Stimulated activated CD4-positive, alpha-beta T cell treated with anti-CD3 and anti-CD28 coated beads, TNF-alpha, amount 100 ng/mL, for 48 hours (primary cell): ENCODE measurements around the gene SARS2.
"Not testable (repeated sequence)": the region's sequence is repeated elsewhere in the genome, so short reads cannot be mapped to it uniquely, and the experiment has no call there.

ENCODE experiments used
- DNase-seq, 3 donors: peaks; one replicate each; pipeline ENCODE4 v3.0.0-alpha.2; 2020; ENCODE audit warnings: low read depth in 3 of 3

SARS2 gene

DNA sequence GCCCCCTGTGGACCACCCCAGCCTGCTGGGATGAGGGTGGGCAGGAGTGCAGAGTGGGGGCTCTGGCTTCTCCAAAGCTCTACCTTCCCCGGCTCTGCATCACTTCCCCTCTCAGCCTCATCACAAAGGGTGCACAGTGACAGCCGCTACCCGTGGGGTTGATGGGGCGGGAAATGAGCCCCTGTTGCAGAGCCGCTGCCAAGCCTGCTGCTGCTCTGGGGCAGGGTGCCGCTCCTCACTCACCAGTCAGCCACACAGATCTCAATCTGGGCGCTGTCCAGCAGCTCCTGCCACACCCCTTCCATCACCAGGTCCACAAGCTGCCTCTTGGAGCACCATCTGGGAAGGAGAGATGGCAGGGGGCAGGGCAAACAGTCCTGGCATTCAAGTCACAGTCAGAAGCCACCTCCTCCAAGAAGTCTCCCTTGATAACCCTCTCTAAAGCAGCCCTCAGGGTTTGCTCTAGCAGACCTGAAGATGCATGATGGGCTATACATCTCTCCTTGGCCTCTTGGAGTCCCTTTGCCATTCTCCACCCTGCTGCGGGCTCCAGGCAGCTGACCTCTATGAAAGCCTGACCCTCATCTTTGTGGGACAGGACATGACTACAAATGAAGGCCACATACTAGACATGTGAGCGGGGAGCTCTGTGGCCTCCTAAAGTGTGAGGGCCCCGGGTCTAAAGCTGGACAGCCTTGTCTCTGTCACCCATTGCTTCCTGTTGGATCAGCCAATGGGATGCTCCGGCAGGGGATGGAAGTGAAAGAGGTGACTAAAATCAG lies 15.9 kb upstream of the SARS2 start:
- DNase-seq, result no peak

- DNase-seq, result no peak
These were observed 15.1 kb upstream of the SARS2 start for GRCh38 chr19:38945562-38946228.

GRCh38 chr19:38944981-38945506 lies 14.5 kb upstream of the SARS2 start:
- DNase-seq, result no peak

GRCh38 chr19:38942471-38943181 lies 12.1 kb upstream of the SARS2 start:
- DNase-seq, result no peak

- DNase-seq, result no peak
These were observed 11.4 kb upstream of the SARS2 start for GRCh38 chr19:38941979-38942378.

- DNase-seq, result not testable (repeated sequence)
These were observed 10.9 kb upstream of the SARS2 start for GRCh38 chr19:38941466-38941865.

GRCh38 chr19:38939957-38940356 lies 9.4 kb upstream of the SARS2 start:
- DNase-seq, result no peak

DNA sequence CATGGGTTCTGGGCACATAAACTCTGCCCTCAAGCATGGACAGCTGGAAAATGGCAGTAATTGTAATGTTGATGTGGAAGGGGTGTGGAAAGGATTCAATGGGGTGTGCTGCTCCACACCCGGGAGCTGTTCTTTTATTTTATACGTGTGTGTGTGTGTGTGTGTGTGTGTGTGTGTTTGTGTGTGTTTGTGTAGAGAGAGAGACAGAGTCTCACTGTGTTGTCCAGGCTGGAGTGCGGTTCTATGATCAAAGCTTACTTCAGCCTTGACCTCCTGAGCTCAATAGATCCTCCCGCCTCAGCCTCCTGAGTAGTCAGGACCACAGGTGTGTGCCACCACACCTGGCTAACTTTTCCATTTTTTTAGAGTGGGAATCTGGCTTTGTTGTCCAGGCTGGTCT lies 3.0 kb upstream of the SARS2 start:
- DNase-seq, result no peak

- DNase-seq, result peak in 2 of 3 donors; percentile 17 to 28
These were observed 2.0 kb upstream of the SARS2 start for GRCh38 chr19:38932425-38933179.

- no peak for DNase-seq
These were observed 894 bp upstream of the SARS2 start for GRCh38 chr19:38931521-38931793.

GRCh38 chr19:38930776-38931520 lies 385 bp upstream of the SARS2 start, which contains the start of gene MRPS12:
Gene MRPS12 (plus strand): TSS chr19:38930944. CDS start chr19:38931295, 351 bp downstream.
- DNase-seq, result peak; percentile 96 to 98 (median 97)

DNA sequence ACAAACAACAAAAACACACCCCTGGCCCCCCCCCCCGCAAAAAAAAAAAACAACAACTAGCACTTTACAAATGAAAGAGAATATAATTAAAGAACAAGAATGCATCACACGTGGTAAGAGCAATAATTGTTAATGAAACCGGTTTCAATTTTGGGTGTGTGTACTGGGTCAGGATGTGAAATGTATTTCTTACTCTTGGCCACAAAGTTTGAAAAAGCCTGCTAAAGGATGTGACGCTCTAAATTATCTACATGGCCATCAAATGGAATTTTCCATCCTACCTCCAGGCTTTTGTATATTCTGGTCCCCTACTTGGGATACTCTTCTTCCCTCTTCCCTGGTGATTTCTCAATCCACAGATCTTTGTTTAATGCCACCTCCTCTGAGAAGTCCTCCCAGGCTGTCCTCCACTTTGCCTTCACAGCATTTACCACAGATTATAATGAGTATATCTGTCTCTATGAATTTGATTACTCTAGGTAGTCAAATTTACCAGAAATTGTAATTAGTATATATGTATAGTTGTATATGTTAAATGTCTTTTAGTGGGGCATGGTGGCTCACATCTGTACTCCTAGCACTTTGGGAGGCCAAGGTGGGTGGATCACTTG lies 2.1 kb downstream of the SARS2 start:
- no peak for DNase-seq

GRCh38 chr19:38924388-38924787 lies 6.2 kb downstream of the SARS2 start:
- DNase-seq, result no peak

GRCh38 chr19:38922482-38922881 lies 8.1 kb downstream of the SARS2 start:
- no peak for DNase-seq

DNA sequence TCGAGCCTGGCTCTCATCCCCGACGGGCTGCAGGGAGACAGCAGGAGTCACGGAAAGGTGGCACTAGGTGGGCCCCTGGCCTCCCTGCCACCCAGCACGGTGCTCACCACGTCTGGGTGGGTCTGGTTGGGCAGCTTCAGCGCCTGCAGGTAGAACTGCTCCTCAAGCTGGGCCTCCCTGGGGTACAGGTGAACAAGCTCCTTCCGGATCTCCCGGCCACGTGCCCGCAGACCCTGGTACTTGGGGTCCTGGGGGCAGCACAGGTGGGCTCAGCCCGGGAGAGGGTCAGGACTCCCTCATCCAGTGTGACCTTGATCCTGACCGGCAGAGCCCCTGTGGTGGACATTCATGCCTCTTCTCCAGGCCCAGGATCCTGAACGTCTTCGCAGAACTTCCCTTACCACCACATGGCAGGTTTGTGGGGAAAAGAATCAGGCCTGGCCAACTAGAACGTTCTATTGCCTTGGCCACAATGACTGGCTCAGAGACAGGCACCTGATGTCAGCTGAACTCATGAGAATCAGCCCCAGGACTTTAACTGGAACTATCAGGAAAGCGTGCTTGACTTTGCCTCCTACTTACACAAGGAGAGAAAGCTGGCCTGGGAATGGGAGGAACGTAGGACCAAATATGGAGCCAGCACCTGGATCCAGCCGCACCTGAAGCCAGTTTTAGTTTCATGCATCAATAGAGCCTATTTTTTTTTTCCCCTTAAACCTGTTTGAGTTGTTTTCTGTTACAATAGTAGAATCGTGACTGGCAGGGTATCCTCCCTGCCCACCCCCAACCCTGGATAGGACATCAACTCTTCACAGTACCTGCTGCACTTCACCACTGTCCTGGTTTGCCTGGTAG lies 8.9 kb downstream of the SARS2 start:
- DNase-seq, result no peak

DNA sequence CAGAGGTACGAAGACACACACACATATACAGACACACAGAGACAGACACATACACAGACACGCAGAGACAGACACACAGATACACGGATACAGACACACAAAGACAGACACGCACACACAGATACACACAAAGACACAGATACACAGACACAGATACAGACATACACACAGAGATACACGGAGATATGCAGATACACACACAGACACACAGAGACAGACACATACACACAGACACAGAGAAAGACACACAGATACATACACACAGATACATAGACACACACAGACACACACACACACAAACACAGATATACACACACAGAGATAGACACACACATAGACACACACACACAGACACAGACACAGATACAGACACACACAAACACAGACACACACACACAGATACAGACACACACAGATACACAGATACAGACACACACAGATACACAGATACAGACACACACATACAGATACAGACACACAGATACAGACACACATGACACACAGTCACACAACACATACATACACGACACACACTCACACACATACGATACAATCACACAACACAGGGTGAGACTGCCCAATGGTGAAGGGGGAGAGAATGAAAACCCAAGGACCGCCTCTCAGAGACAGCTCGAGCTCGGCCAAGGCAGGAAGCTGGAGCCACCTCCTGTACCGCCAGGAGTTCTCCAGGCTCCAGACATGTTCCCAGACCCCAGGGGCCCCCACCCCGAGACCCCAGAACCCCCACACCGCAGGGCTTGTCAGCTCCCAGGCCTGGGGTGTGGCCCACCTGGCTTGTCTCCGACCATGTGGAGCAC lies 9.8 kb downstream of the SARS2 start:
- no peak for DNase-seq

DNA sequence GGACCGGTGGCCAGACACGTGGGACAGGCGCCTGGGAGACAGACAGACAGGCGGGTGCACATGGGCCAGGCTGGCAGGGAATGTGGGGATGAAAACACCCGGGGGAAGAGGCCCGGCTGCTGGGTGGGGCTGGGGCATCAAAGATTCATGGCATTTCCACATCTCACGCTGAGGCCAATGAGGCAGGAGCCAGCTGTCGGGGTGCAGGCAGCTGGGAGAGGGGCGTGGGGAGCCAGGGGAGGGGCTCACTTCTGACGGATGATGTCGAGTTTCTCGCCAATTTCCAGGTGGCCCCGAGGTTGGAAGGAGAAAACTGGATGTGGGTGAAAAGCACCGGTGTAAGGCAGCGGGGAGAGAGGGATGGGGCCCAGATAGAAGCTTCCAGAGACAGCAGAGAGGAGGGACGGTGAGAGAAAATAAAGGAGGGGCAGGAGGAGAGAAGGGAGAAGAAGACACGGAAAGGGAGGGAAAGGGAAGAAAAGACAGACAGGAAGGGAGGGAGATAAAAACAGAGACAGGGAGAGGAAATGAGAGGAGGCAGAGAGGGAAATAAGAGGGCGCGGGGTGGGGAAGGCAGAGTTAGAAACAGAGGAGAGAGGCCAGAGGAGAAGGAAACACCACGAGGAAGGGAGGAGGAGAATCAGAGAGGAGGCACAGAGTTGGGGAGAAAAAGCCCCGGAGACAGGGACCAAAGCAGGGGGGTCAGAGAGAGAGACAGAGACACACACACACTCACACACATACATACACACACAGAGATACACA lies 10.5 kb downstream of the SARS2 start:
- DNase-seq, result no peak

DNA sequence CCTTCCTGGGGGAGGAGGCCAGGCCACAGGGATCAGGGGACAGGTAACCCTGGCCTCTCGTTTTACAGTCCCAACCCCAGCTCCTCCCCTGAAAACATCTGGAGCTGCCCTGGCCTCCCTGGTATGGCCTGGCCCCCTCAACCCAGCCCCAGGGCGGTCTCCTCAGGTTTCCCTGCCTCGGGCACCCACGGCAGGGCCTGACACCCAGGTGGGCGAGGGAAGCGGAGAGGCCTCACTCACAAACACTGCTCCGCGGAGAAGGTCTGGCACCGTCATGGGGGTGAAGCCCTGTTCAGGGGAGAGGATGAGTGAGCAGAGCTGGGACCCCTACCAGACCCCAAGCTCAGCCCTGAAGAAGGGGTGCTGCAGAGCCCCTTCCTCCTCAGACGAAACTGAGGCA lies 12.0 kb downstream of the SARS2 start:
- no peak for DNase-seq
